Fibroblast of skin of left quadriceps (primary cell): ENCODE measurements around the gene SKI.

ENCODE experiments used
- DNase-seq, 2 experiments: peaks; one replicate each; pipeline ENCODE4 v3.0.0-alpha.2; 2013; ENCODE audit warnings: low read depth in 2 of 2

The SKI gene

GRCh38 chr1:2351723-2352122, 123.6 kb downstream of the SKI start:
- no peak for DNase-seq

- no peak for DNase-seq
These were observed 124.3 kb downstream of the SKI start for GRCh38 chr1:2352341-2352896.

- no peak for DNase-seq
These were observed 124.9 kb downstream of the SKI start for GRCh38 chr1:2352897-2353550.

- no peak for DNase-seq
These were observed 125.7 kb downstream of the SKI start for GRCh38 chr1:2353551-2354438.

GRCh38 chr1:2354511-2355372, 126.6 kb downstream of the SKI start:
- no peak for DNase-seq

GRCh38 chr1:2355373-2356261, 127.5 kb downstream of the SKI start:
- DNase-seq: no peak

- no peak for DNase-seq
These were observed 128.3 kb downstream of the SKI start for GRCh38 chr1:2356401-2356800.

- DNase-seq: no peak
These were observed 129.1 kb downstream of the SKI start for GRCh38 chr1:2356911-2357845.

GRCh38 chr1:2358072-2358471, 130.0 kb downstream of the SKI start:
- no peak for DNase-seq

GRCh38 chr1:2358651-2359640, 130.8 kb downstream of the SKI start:
- no peak for DNase-seq
